DOHH2 (cell line): ENCODE results near the gene DYNC2LI1.

Source experiments
- H3F3A ChIP-seq: fragments of 200-600 bp; sonication (generic), shearing (Covaris generic); 2 replicates; pipeline ENCODE4 v1.6.0; 2016; ENCODE audit warnings: antibody characterized with exemption, mild to moderate bottlenecking; ENCODE audit not compliant: control insufficient read depth, insufficient read depth
- H3K27ac ChIP-seq: fragments of 200-600 bp; sonication (generic); 2 replicates; pipeline ENCODE4 v1.5.1; 2014; ENCODE audit warnings: low read depth, mild to moderate bottlenecking, low read length, moderate library complexity
- H3K27me3 ChIP-seq: fragments of 200-600 bp; sonication (generic); 2 replicates; pipeline ENCODE4 v1.6.1; 2014; ENCODE audit warnings: mild to moderate bottlenecking, low read length, mixed read lengths; ENCODE audit not compliant: control insufficient read depth
- H3K36me3 ChIP-seq: fragments of 200-600 bp; sonication (generic); 2 replicates; pipeline ENCODE4 v1.6.1; 2014; ENCODE audit warnings: mild to moderate bottlenecking, low read length, moderate library complexity, mixed read lengths; ENCODE audit not compliant: control insufficient read depth
- H3K4me1 ChIP-seq: fragments of 200-600 bp; sonication (generic); 2 replicates; pipeline ENCODE4 v1.6.1; 2014; ENCODE audit warnings: mild to moderate bottlenecking, low read length, mixed read lengths; ENCODE audit not compliant: control insufficient read depth
- H3K4me2 ChIP-seq: fragments of 200-600 bp; sonication (generic); 2 replicates; pipeline ENCODE4 v1.6.0; 2014; ENCODE audit warnings: mild to moderate bottlenecking, low read length, moderate library complexity
- H3K4me3 ChIP-seq: fragments of 200-600 bp; sonication (generic); 2 replicates; pipeline ENCODE4 v1.5.1; 2014; ENCODE audit warnings: mild to moderate bottlenecking, low read length, mixed read lengths
- H3K79me2 ChIP-seq: fragments of 200-600 bp; sonication (generic); 2 replicates; pipeline ENCODE4 v1.6.1; 2014; ENCODE audit warnings: mild to moderate bottlenecking, low read length, mixed read lengths; ENCODE audit not compliant: control insufficient read depth
- H3K9me2 ChIP-seq: fragments of 200-600 bp; sonication (generic); replicated peaks from 2 replicates; pipeline ENCODE4 v1.6.1; 2014; ENCODE audit warnings: mild to moderate bottlenecking, low read length, mixed read lengths; ENCODE audit not compliant: control insufficient read depth
- H3K9me3 ChIP-seq: fragments of 200-600 bp; sonication (generic); 2 replicates; pipeline ENCODE4 v1.6.1; 2014; ENCODE audit warnings: antibody characterized with exemption, low read length, mixed read lengths; ENCODE audit not compliant: control insufficient read depth, insufficient read depth
- H4K20me1 ChIP-seq: fragments of 200-600 bp; sonication (generic); 2 replicates; pipeline ENCODE4 v1.6.0; 2014; ENCODE audit warnings: low read depth, mild to moderate bottlenecking, antibody characterized with exemption, low read length, moderate library complexity; ENCODE audit not compliant: control insufficient read depth, insufficient read depth
- CTCF ChIP-seq: fragments of 200-600 bp; sonication (generic); IDR thresholded peaks from one replicate; pipeline ENCODE4 v1.5.1; 2014; ENCODE audit warnings: antibody characterized with exemption, mild to moderate bottlenecking, low read depth, low read length; ENCODE audit not compliant: poor library complexity, severe bottlenecking
- EZH2phosphoT487 ChIP-seq: fragments of 200-600 bp; sonication (generic); IDR thresholded peaks from 2 replicates; pipeline ENCODE4 v1.6.1; 2017; ENCODE audit warnings: borderline replicate concordance, mild to moderate bottlenecking, antibody characterized with exemption, low read length, moderate library complexity, mixed read lengths

DYNC2LI1 gene

GRCh38 chr2:43803113-43803512, 29.3 kb downstream of the DYNC2LI1 start:
- Histone ChIP-seq H3K36me3 (no peaks in the 10 kb centered on the region), H3K27me3 (no peaks in the 10 kb centered on the region), H3K4me3 (no peak overlapping the region), H3F3A (no peaks in the 10 kb centered on the region), H3K4me1 (no peaks in the 10 kb centered on the region), H3K4me2 (no peak overlapping the region), H3K9me2 (no peaks in the 10 kb centered on the region), H3K27ac (no peak overlapping the region), H3K79me2 (no peaks in the 10 kb centered on the region), H4K20me1 (no peaks in the 10 kb centered on the region), H3K9me3 (no peaks in the 10 kb centered on the region)
- TF ChIP-seq EZH2phosphoT487 (no peak), CTCF (no peak)

- no peaks in the 10 kb centered on the region for H3K79me2 ChIP-seq
- H3K9me3 ChIP-seq = no peaks in the 10 kb centered on the region
- no peaks in the 10 kb centered on the region for H3K4me1 ChIP-seq
- H3F3A ChIP-seq = no peaks in the 10 kb centered on the region
- no peaks in the 10 kb centered on the region for H3K9me2 ChIP-seq
- no peak for TF ChIP-seq CTCF
- TF ChIP-seq EZH2phosphoT487 = no peak
- H3K36me3 ChIP-seq = no peaks in the 10 kb centered on the region
- H3K4me2 ChIP-seq = no peak overlapping the region
- H4K20me1 ChIP-seq = no peaks in the 10 kb centered on the region
- no peaks in the 10 kb centered on the region for H3K27me3 ChIP-seq
- H3K27ac ChIP-seq = no peak overlapping the region
- H3K4me3 ChIP-seq = no peak overlapping the region
These were observed 32.8 kb downstream of the DYNC2LI1 start for GRCh38 chr2:43806719-43807031.

DNA sequence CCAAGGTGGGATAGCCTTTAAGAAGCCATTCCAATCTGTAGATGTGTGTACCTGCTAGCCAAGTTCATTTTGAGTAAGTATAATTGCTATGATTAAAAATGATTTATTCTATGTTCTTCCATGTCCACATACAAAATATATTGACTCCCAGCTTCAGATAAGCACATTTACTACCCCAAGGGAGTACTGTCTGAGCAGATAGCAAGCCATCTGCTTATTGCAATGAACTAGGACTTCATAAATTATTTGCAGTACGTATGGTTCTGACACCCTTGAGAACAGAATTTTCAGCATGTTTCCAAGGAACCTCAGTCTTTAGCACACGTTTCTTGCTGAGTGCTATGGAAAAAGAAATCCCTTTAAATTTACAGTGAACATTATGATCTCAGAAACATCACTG, 36.6 kb downstream of the DYNC2LI1 start:
- H3K79me2 ChIP-seq = no peaks in the 10 kb centered on the region
- TF ChIP-seq CTCF = no peak
- TF ChIP-seq EZH2phosphoT487 = no peak
- no peak overlapping the region for H3K4me3 ChIP-seq
- H4K20me1 ChIP-seq = no peaks in the 10 kb centered on the region
- H3K4me2 ChIP-seq = no peak overlapping the region
- H3K27ac ChIP-seq = no peak overlapping the region
- H3K27me3 ChIP-seq = no peaks in the 10 kb centered on the region
- no peaks in the 10 kb centered on the region for H3K36me3 ChIP-seq
- H3K9me3 ChIP-seq = no peaks in the 10 kb centered on the region
- H3K9me2 ChIP-seq = no peaks in the 10 kb centered on the region
- H3K4me1 ChIP-seq = no peaks in the 10 kb centered on the region
- H3F3A ChIP-seq = no peaks in the 10 kb centered on the region

DNA sequence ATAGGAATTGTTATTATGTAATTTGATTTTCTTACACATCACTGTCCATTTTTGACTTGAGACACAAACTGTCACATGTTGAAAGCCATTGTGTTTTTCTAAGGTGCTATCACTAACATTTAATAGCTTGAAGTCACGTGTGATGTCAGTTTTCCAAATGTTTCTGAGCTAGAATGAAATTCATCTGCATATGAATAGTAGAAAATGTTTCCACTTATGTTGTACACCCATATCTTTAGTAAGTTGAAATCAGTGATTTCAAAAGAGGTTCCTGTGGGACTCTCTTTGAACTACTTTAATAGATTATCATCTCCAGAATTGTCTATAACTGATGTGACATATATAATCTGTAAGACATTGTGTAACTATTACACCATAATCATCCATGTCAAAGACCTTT, 37.0 kb downstream of the DYNC2LI1 start:
- H3K9me3 ChIP-seq = no peaks in the 10 kb centered on the region
- no peaks in the 10 kb centered on the region for H3K4me1 ChIP-seq
- no peak overlapping the region for H3K27ac ChIP-seq
- no peak overlapping the region for H3K4me2 ChIP-seq
- TF ChIP-seq EZH2phosphoT487 (no peak), CTCF (no peak)
- H3K36me3 ChIP-seq = no peaks in the 10 kb centered on the region
- no peaks in the 10 kb centered on the region for H3K27me3 ChIP-seq
- no peaks in the 10 kb centered on the region for H4K20me1 ChIP-seq
- H3K9me2 ChIP-seq = no peaks in the 10 kb centered on the region
- no peaks in the 10 kb centered on the region for H3K79me2 ChIP-seq
- no peak overlapping the region for H3K4me3 ChIP-seq
- H3F3A ChIP-seq = no peaks in the 10 kb centered on the region
